HCT116 (cell line): ENCODE data around the gene SCARF2. TPM values are rescaled to one million over a fixed set of nuclear protein-coding genes. Genes with fewer than 3 reads are reported as not detected.

Experiments used
- ATF3 ChIP-seq: IDR thresholded peaks from 2 replicates; pipeline ENCODE4 v1.6.1; 2012
- CBX3 ChIP-seq: IDR thresholded peaks from 2 replicates; pipeline ENCODE4 v1.6.1; 2012; ENCODE audit warnings: low read depth
- CEBPB ChIP-seq: IDR thresholded peaks from 2 replicates; pipeline ENCODE4 v1.6.1; 2012; ENCODE audit warnings: low read depth
- CTCF ChIP-seq, 3 experiments: fragments of 200-600 bp in 1 of 3; sonication (generic) in 1 of 3; IDR thresholded peaks in 2 of 3; conservative IDR thresholded peaks in 1 of 3; 2 replicates each; pipeline ENCODE4 v1.5.1; 2012 to 2017; ENCODE audit warnings: low read depth in 2 of 3, low read length in 2 of 3, antibody characterized with exemption in 1 of 3, borderline replicate concordance in 1 of 3, control low read depth in 1 of 3, mild to moderate bottlenecking in 1 of 3, mixed read lengths in 1 of 3, mixed run types in 1 of 3, moderate library complexity in 1 of 3; ENCODE audit not compliant: insufficient read depth in 1 of 3
- EGR1 ChIP-seq: IDR thresholded peaks from 2 replicates; pipeline ENCODE4 v1.6.1; 2012; ENCODE audit warnings: low read depth
- EZH2phosphoT487 ChIP-seq: fragments of 200-600 bp; IDR thresholded peaks from 2 replicates; pipeline ENCODE4 v1.6.1; 2018; ENCODE audit warnings: antibody characterized with exemption, borderline replicate concordance
- MAX ChIP-seq: IDR thresholded peaks from 2 replicates; pipeline ENCODE4 v1.6.1; 2012
- POLR2A ChIP-seq: IDR thresholded peaks from 2 replicates; pipeline ENCODE4 v1.7.0; 2011; ENCODE audit warnings: borderline replicate concordance; ENCODE audit not compliant: insufficient read depth, insufficient read length; ENCODE audit errors: extremely low read depth
- REST ChIP-seq: IDR thresholded peaks from 2 replicates; pipeline ENCODE4 v1.6.1; 2012; ENCODE audit warnings: low read depth
- SIN3A ChIP-seq: IDR thresholded peaks from 2 replicates; pipeline ENCODE4 v1.6.1; 2012; ENCODE audit warnings: low read depth
- SRF ChIP-seq: IDR thresholded peaks from 2 replicates; pipeline ENCODE4 v1.6.1; 2012; ENCODE audit warnings: low read depth
- TCF7L2 ChIP-seq: IDR thresholded peaks from 2 replicates; pipeline ENCODE4 v1.7.0; 2011; ENCODE audit warnings: borderline replicate concordance, inconsistent platforms; ENCODE audit not compliant: insufficient read depth, insufficient read length; ENCODE audit errors: extremely low read depth
- YY1 ChIP-seq: IDR thresholded peaks from 2 replicates; pipeline ENCODE4 v1.6.1; 2011; ENCODE audit warnings: low read length, low read depth, moderate library complexity, mild to moderate bottlenecking; ENCODE audit not compliant: insufficient replicate concordance; ENCODE audit errors: extremely low read depth
- total RNA-seq: library from RNA; stranded (reverse); gene quantifications from one replicate; pipeline ENCODE4 v1.2.1, GENCODE V29; 2021; ENCODE audit not compliant: unreplicated experiment

Gene SCARF2
- total RNA-seq, 1 experiment from 2014 or later, result 2.5 TPM

GRCh38 chr22:20393705-20394476 is 43.7 kb downstream of the SCARF2 start, which contains the start of gene ZNF74 (continued):
- TF ChIP-seq REST, result no peak
- no peak; the same call in 1 of the 2 replicates for TF ChIP-seq SIN3A
- TF ChIP-seq TCF7L2, result no peak
- peak; percentile 54; the same call in 1 of the 2 replicates for TF ChIP-seq SRF
- no peak for TF ChIP-seq ATF3
- TF ChIP-seq CEBPB, result no peak
- TF ChIP-seq EZH2phosphoT487, result no peak
- peak; percentile 81 for TF ChIP-seq YY1
- no peak for TF ChIP-seq EGR1
- TF ChIP-seq CTCF (IDR thresholded peaks at IDR 0.05 in 2 of 3, conservative IDR thresholded peaks at IDR 0.05 in 1 of 3; ENCODE audit: borderline replicate concordance in 1 of 3, insufficient read depth in 1 of 3, low read depth in 2 of 3, low read length in 2 of 3), result no peak
- TF ChIP-seq MAX, result peak; percentile 71
- TF ChIP-seq POLR2A, result peak; percentile 92
- no peak for TF ChIP-seq CBX3
